Fibroblast of mammary gland (primary cell): ENCODE measurements around the gene COL15A1.

Source experiments
- DNase-seq: peaks from one replicate; pipeline ENCODE4 v3.0.0-alpha.2; 2010; ENCODE audit warnings: low read depth
- H3K4me3 ChIP-seq: 2 replicates; pipeline ENCODE4 v1.5.1; 2011; ENCODE audit warnings: low read depth, mild to moderate bottlenecking, low read length, moderate library complexity; ENCODE audit not compliant: control insufficient read depth
- TF ChIP-seq, protein P1 (sequence below): conservative IDR thresholded peaks from 2 replicates; pipeline ENCODE4 v1.5.1; 2011; ENCODE audit warnings: low read depth, low read length, inconsistent platforms; ENCODE audit not compliant: control insufficient read depth, insufficient read depth

COL15A1 gene

DNA sequence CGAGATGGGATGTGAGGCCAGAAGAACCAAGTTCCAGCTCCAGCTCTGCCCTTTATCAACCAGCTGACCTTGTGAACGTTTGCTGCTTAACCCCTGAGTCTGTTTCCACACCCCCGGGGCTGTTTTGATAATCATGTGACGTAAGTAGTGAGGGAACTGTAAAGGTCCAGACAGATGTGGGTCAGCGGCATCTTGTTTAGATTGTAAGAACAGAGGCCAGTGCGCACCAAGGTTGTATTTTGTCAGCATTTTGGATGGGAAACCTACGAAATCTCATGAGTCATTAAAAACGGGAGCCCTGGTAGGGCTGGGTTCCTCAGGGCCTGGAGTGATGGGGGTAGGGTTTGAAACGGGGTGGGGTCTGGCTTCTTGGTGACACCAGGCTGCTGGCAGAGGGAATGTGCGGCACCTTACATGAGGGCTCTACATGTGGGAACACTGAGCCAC lies 13.8 kb upstream of the COL15A1 start:
- peak; percentile 82 for DNase-seq
- TF ChIP-seq, protein P1, sequence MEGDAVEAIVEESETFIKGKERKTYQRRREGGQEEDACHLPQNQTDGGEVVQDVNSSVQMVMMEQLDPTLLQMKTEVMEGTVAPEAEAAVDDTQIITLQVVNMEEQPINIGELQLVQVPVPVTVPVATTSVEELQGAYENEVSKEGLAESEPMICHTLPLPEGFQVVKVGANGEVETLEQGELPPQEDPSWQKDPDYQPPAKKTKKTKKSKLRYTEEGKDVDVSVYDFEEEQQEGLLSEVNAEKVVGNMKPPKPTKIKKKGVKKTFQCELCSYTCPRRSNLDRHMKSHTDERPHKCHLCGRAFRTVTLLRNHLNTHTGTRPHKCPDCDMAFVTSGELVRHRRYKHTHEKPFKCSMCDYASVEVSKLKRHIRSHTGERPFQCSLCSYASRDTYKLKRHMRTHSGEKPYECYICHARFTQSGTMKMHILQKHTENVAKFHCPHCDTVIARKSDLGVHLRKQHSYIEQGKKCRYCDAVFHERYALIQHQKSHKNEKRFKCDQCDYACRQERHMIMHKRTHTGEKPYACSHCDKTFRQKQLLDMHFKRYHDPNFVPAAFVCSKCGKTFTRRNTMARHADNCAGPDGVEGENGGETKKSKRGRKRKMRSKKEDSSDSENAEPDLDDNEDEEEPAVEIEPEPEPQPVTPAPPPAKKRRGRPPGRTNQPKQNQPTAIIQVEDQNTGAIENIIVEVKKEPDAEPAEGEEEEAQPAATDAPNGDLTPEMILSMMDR: no peak

DNA sequence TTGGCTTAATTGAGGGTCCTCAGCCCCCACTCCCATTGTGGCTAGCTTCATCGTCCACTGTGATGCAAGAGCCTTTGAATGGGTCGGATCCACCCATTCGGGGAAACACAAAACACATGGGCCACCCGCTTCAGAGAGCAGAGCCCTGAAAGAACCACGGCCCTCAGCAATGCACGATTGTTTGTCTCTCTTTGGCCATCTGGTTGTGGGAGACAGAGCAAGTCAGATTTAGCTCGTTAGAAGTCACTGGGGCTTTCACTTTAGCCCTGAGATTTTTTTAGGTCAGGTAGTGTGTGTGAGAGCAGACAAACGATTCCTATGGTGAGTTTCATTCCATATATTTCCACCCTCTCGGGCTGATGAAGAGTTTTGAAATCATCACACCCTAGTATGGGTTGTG lies 12.9 kb upstream of the COL15A1 start:
- TF ChIP-seq, protein P1: no peak

More for the DNA sequence above, 13.8 kb upstream of the COL15A1 start:
- H3K4me3 ChIP-seq: no peak overlapping the region

DNA sequence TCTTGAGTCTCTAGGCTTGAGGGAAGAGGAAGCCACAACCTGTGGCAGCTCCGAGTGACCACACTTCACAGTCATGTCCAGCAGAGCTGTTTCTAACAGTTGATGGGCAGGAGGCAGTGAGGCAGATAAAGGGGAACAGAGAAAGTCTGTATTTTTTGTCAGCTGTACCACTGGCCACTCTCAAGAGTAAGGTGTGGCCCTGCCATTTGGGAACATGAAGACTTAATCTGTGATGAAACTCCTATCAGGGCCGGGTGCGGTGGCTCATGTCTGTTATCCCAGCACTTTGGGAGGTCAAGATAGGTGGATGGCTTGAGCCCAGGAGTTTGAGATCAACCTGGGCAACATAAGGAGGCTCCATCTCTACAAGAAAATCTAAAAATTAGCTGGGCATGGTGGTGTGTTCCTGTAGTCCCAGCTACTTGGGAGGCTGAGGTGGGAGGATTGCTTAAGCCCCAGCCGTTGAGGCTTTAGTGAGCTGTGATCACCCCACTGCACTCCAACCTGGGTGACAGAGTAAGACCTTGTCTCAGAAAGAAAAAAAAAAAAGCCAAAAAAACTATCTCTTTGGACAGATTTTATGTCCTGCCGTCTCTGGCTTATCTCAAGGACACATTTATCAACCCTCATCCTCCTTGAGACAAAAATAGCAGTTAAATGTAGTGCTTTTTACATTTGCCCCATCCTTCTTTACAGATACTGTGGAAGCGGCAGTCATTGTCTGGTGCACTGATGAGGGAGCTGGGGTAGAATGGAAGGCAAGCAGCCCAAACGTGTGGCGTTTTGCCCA lies 11.9 kb upstream of the COL15A1 start:
- TF ChIP-seq, protein P1: no peak
- no peak overlapping the region for H3K4me3 ChIP-seq
- DNase-seq: no peak

More for the DNA sequence above, 12.9 kb upstream of the COL15A1 start:
- DNase-seq: no peak
- no peak overlapping the region for H3K4me3 ChIP-seq

DNA sequence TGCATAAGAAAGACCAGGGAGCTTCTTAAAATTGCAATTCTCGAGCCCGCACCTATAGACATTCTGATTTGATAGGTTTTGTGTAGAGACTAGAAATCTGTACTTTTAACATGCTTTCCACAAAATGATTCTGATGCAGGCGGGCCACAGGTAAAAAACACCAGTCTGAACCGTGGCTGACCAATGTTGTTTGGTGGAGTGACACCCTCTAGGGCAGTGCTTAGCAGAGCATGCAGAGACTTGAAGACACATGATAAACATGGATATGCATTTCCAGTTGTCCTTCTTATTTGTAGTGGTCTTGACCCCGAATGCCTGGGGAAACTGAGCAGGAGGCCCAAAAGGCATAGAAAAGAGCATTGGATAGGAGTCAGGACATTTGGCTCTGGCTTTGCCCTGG lies 10.5 kb upstream of the COL15A1 start:
- DNase-seq: no peak
- TF ChIP-seq, protein P1: no peak
- no peak overlapping the region for H3K4me3 ChIP-seq

DNA sequence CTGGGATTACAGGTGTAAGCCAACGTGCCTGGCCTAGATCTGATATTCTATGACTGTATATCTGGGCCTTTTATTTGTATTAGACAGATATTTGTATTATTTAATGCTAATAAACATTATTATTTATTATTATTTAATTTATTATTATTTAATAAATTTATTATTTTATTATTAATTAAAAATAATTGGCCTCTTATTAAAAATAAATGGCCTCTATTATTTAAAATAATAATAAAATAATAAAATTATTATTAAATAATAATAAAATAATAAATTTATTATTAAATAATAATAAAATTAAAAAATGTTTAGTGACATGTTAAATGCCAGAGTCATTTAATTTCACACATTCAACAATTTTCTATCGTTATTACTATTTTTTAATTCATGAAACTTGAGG lies 9.8 kb upstream of the COL15A1 start:
- no peak overlapping the region for H3K4me3 ChIP-seq
- TF ChIP-seq, protein P1: no peak
- DNase-seq: no peak

DNA sequence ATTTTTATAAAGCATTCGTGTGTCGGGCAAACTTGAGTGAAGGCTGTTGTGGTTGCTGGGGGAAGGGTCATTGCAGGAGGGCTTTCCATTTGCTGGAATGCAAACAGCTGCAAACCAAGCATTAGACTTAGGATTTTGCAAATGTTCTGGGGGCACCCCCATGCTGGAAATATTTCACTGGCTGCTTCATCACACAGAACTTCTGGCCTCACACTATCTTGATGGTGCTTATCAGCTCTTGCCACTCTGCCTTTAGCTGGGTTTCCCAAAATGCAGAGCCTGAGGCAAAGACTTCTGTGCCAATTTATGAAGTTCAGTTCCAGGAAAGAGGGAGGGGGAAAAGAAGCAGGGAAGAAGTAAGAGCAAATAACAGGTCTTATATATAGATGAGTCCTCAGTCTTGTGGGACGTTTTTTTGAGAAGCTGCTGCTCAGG lies 8.6 kb upstream of the COL15A1 start:
- TF ChIP-seq, protein P1: no peak

DNA sequence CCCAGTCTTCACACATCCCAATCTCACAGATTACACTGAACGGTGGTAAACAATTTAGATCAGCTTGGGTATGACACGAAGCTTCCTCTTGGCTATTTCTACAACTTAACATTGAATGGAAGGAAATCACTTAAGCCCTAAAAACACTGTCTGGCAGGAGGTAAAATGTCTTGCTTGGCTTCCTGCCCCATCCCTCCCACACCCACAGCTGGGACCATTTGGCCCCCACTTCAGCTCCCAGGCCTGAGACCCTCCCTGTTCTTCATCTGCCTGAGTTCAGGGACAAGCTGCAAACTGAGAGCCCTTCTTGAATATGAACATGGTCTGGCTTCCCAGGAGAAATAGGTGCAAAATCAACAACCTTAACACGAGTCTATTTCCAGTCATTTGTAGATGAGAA lies 3.4 kb upstream of the COL15A1 start:
- DNase-seq: no peak
- no peak overlapping the region for H3K4me3 ChIP-seq
- TF ChIP-seq, protein P1: no peak

More for the DNA sequence above, 8.6 kb upstream of the COL15A1 start:
- H3K4me3 ChIP-seq: no peak overlapping the region
- DNase-seq: no peak
